Right lobe of liver (tissue), 4 donors: Measurements from ENCODE around the gene GCLC.

Source experiments
- POLR2A ChIP-seq: fragments of 450-650 bp; IDR thresholded peaks from one replicate; pipeline ENCODE4 v1.6.1; 2017; ENCODE audit warnings: antibody characterized with exemption, mild to moderate bottlenecking
- TF ChIP-seq, protein P1 (sequence below), 4 donors: fragments of 200-600 bp in 3 of 4; fragments of 450-650 bp in 1 of 4; IDR thresholded peaks; one replicate each; pipeline versions ENCODE4 v1.5.1 to v1.8.0; 2016 to 2022; ENCODE audit warnings: antibody characterized with exemption in 4 of 4, mild to moderate bottlenecking in 2 of 4
- donor health status: DM: no; HTN: no; CAD: no.
- donor health status: DM: no; HTN: no; CAD: no.
- donor health status: DM: no; HTN: yes; CAD: no.

DNA sequence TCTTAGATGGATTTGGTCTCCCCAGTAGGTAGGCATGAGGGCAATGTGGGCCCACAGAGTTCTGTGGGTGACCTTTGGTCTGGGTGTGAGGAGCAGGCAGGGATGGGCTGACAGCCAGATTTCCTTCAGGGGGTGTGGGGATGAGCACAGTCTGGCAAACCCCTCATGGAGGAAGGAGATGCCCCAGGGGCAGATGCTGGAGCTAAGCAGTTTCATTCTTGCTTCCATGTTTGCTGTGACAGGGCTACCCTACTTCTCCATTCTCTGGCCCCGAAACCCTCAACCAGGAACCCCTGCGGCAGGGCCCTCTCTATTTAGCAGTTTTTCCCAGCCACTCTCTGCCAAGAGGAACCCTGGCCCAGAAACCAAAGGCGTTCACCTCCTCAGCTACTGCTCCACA is 40.4 kb downstream of the GCLC start:
- TF ChIP-seq, protein P1, sequence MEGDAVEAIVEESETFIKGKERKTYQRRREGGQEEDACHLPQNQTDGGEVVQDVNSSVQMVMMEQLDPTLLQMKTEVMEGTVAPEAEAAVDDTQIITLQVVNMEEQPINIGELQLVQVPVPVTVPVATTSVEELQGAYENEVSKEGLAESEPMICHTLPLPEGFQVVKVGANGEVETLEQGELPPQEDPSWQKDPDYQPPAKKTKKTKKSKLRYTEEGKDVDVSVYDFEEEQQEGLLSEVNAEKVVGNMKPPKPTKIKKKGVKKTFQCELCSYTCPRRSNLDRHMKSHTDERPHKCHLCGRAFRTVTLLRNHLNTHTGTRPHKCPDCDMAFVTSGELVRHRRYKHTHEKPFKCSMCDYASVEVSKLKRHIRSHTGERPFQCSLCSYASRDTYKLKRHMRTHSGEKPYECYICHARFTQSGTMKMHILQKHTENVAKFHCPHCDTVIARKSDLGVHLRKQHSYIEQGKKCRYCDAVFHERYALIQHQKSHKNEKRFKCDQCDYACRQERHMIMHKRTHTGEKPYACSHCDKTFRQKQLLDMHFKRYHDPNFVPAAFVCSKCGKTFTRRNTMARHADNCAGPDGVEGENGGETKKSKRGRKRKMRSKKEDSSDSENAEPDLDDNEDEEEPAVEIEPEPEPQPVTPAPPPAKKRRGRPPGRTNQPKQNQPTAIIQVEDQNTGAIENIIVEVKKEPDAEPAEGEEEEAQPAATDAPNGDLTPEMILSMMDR (IDR thresholded peaks at IDR 0.05): no peak
- TF ChIP-seq POLR2A: no peak
